Eye (tissue), 1 donor: ENCODE results near the gene TENM3.
"Not testable (repeated sequence)": the region's sequence is repeated elsewhere in the genome, so short reads cannot be mapped to it uniquely, and the experiment has no call there.

Experiments
- DNase-seq: peaks from one replicate; pipeline ENCODE4 v3.0.0-alpha.2; 2015

The TENM3 gene

DNA sequence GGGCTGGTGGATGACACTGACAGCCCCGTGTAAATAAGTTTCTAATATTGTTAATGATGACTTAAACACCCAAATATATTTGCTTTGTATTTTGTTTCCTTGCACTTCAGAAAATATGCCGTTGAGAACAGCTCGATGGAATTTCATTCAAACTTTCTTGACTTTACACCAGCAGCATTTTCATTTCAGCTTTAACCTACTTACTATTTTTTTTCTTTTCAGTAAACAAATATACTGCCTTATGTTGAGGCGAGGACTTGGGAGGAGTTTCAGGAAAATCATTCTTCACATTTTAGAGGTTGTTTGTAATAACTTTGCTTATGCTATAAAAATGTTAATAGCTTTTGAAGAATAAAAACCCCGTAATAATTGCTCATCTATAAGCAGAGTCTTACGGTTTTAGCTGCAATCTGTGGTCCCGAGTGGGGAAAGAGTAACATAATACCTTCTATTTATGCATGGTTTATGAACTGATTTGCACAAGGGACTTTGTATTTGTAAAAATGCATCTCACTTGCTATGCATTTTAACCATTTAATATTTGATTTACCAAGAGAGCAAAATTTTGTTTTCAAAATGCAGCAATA is 14.1 kb upstream of the TENM3 start:
- DNase-seq, result no peak

GRCh38 chr4:182230256-182230655 is 12.9 kb upstream of the TENM3 start:
- DNase-seq, result no peak

DNA sequence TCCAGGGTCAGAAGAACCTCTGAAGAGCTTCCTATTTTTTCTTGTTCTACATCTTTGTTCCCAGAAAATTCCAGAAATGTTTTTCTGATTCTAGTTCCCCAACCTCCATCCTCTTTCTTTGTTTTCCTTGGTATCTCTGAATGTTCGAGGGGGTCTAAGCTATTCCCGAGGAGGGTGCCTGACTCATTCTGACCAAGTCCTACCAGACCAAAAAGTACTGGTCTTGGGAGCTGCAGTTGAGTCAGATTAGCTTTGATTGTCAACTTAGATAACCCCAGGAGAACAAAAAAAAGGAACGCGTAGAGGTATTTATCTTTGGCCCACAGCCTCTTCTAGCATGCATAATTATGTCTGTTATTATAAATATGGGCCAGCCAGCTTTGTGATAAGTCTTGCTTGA is 12.1 kb upstream of the TENM3 start:
- no peak for DNase-seq

DNA sequence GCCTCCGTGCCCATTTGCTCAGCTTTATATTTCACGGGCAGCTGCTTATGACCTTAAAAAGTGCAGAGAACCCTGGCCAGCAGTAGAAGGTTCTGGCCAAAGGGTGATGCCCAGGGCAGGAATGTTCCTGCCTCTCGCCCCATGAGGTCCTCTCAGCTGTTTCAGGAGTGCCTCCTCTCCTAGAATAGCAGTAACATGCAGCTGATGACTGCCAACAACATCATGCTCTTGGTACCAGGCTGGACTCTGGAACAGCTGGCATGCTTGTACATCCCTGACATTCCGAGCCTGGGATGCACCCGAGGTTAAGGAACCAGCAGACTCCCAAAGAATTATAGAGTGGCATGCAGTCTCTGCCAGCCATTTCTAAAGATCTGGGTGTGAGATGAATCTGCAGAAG is 11.7 kb upstream of the TENM3 start:
- DNase-seq, result no peak

GRCh38 chr4:182233310-182234090 is 9.7 kb upstream of the TENM3 start:
- DNase-seq, result no peak

- DNase-seq, result no peak
Observed at GRCh38 chr4:182235021-182235795, 8.0 kb upstream of the TENM3 start.

- no peak for DNase-seq
Observed at GRCh38 chr4:182236186-182236585, 7.0 kb upstream of the TENM3 start.

DNA sequence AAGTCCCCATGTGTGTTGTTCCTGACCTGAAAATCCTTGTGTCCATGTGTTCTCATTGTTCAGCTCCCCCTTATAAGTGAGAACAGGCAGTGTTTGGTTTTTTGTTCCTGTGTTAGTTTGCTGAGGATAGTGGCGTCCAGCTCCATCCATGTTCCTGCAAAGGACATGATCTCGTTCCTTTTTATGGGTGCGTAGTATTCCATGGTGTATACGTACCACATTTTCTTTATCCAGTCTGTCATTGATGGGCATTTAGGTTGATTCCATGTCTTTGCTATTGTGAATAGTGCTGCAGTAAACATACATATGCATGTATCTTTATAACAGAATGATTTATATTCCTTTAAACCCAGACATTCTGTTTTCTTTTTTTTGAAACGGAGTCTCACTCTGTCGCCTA is 6.2 kb upstream of the TENM3 start:
- DNase-seq, result not testable (repeated sequence)

DNA sequence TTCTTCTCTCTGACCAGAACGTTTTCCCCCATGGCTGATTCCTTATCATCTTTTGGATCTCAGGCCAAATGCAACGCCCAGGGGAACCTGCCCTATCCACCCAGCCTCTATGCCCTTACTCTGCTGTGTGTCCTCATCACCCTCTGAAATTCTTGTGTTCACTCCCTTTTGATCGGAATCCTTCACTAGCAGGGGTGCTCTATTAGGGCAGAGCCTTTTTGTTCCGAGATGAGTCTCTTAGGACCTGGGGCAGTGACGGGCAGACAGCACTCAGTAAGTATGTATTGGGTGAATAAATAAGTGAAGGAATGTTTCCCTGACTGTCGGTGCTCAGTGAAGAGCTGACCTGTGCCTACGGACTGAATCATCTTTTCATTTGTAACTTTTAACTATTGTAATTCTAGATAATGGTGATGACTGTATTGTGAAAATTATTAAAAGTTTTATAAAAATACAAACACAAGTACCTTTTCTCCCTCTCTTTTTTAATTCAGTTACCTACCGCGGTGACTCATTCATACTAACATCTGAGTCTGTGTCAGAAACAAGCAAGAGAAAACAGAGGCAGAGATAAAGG is 4.8 kb upstream of the TENM3 start:
- DNase-seq, result no peak

GRCh38 chr4:182240161-182241130 is 2.8 kb upstream of the TENM3 start:
- peak; percentile 67 for DNase-seq

DNA sequence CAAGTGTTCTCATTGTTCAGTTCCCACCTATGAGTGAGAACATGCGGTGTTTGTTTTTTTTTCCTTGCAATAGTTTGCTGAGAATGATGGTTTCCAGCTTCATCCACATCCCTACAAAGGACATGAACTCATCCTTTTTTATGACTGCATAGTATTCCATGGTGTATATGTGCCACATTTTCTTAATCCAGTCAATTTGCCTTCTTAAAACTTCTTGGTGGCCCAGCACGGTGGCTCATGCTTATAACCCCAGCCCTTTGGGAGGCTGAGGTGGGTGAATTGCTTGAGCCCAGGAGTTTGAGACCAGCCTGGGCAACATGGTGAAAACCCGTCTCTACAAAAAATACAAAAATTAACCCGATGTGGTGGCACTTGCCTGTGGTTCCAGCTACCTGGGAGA is 942 bp upstream of the TENM3 start:
- not testable (repeated sequence) for DNase-seq

- DNase-seq, result no peak
Observed at GRCh38 chr4:182242787-182243186, 415 bp upstream of the TENM3 start.

DNA sequence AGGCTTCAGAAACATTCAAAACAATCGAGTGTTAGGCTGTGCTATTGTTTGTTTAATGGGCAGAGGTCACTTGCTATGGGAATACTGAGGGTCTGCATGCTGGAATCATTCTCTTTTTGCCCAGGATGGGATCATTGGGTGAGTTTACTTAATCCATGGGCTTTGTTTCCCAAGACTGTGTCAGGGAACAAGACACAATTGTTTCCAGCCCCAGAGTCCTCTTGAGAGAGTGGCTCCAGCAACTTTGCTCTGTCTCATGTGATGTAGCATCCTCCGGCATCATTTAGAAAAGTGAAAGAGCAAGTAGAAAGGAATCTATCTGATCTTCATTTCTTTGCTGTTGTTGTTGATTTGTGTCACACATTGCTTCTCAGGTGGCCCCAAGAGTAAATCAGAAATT is 1.8 kb downstream of the TENM3 start:
- no peak for DNase-seq

DNA sequence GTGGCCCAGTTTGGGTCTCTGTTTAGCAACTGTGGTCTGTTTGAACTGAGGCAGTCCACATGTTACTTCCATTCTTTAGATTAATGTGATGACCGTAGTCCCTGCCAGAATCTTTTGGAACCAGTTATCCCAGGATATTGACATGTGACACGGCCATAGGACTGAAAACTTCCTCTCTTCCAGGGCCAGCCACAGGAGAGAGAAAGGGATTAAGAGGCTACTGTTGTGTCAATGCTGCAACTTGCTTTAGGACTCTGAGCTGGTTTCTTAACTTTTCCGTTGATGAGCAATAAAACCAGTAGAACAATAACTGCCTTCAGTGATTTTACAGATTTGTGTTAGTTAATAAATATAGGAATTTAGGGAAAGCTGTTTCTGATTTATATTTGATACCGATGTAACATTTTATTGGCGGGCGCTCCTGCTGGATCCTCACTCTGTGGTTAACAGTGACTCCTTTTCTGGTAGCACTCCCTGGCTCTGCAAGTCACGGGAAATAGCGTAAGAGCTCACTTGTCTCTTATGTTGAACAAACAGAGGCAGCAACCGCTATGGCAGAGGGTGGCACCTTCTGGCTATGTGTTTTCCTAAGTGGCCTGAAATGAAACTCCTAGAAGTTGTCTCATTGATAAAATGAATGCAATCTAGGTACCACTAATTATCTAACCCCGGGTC is 2.5 kb downstream of the TENM3 start:
- no peak for DNase-seq

DNA sequence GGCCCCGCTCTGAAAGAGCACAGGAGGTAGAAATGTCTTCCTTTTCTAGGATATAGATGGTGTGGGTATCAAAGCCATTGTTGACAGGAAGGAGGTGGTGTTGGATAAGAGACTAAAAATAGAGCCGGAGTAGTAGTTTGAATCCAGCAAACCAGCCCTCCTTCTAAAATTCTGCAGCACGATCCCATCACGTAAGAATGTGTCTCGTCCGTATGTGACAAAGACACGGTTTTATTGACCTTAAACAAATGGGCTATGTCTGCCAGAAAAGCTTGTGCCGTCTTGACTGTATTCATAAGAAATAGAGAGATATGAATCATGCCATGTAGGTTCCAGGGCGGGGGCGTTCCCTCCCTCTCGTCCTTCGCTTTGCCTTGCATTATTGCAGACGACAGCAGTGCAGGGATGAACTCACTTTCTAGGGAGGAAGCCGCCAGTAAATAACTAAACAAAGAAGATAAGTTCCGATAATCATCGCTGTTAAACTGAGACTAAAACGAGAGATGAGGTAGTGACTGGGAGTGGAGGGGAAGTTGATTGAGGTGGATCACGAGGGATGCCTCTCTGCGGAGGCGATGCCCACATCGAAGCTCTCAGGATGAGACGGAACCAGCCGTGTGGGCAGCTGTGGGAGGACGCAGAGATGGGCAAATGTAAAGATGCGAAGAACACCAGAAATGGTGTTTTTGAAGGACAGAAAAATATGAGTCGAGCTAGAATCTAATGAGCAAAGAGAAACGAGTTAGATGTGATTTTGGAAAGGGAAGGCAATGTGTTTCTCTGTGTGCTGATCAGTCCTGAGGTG is 3.4 kb downstream of the TENM3 start:
- DNase-seq, result no peak

DNA sequence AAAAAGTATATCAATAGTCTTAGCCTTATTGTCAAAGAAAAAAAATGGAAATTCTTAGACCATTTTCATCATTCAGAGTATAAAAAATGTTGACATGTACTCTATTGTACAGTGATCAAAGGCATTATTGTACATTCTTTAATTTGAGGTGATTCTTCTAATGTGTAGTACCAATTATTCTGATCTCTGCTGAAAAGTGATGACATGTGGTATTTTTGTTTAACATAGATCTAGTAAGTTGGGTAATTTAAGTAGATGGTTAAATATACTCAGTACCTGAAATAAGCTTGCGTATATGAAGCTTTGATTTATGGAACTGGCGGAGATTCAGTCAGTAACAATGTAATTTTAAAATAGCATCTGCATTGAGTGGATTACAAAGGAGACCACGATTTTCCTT is 5.1 kb downstream of the TENM3 start:
- no peak for DNase-seq

DNA sequence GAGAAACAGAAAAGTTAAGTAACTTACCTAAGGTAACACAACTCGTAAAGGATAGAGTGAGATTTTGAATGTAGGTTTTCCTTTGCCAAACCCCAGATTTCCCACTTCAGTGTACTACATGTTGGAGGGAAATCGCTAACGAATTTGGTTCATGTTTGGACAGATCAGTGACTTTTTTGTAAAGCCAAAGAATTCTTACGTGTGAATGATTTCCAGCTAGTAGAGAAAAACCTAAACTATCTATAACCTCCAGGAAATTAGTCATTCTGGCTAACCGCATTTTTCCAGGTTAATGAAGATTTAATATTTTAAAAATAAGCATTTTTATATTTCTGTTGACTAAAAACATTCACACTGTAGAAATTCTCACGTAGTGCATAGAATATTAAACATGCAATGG is 7.2 kb downstream of the TENM3 start:
- DNase-seq, result no peak

- no peak for DNase-seq
Observed at GRCh38 chr4:182251116-182251515, 7.9 kb downstream of the TENM3 start.

DNA sequence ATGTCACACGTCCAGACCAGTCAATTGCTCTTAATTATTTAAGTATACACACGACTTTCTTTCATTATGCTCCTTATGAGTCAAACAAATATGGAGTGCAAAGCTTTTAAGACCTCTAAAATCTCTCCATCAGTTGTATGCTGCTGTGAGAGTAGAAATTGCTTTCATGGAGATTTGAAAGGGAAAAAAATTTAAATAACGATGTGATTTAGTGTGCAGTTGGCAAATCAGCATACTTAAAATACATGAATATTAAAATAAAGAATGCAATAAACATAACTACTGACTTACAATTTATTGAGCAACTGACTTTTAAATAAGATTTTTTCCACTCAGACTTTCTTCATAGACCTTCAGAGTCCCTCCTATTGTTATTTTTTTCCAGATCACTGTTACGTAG is 9.0 kb downstream of the TENM3 start:
- DNase-seq, result no peak

DNA sequence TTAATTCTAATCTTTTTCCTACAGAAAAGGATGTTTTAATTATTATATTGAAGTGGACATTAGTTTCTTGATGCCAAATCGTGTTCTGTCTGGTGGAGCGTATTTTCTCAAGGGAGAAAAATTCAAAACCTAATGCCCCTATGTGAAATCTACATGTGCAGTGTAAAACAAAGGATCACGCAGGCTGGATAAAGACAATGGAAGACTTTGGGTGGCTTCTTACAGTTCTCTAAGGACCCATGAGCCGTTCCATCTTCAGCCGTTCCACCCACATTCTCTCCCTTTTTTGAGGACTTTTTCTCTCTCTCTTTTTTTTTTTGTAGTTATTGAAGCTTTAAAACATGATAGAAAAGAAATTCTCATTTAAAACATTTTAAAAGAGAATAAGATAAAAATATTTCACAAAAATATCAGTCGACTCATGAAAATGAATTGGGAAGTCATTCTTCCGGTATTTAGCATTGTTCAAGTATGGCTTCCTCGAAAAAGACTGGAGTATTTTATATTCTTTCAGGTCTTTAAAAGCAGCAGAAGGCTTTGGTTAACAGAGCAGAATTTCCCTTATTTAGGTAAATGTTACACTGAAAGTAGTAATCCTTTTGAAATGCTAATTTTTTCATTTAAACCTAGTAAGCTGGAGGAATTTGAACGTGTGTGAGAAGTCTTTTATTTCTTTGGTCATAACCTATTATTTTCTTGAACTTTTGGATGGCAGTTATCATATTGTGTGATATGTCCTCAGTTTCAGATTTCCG is 11.0 kb downstream of the TENM3 start:
- DNase-seq, result no peak
